IMR-90 (cell line): Measurements from ENCODE around the gene MYT1. TPM values are rescaled to one million over a fixed set of nuclear protein-coding genes. Genes with fewer than 3 reads are reported as not detected.

Experiments used
- ATAC-seq: fragments of 200-7000 bp; cut with Tn5 transposase; 2 replicates; pipeline ENCODE4 v1.9.1; 2020; ENCODE audit warnings: low read depth, mild to moderate bottlenecking, moderate library complexity
- BruUV-seq: library from RNA; stranded (reverse); fragments of 400-500 nt; replicated peaks from 2 replicates; lab custom pipeline; 2021; lab: Mats Ljungman, UMichigan
- CTCF ChIA-PET: fragments of 300-600 bp; formaldehyde crosslinking; extraction: SDS; loops from one replicate; lab custom pipeline; 2021; ENCODE audit warnings: antibody characterized with exemption; lab: Yijun Ruan, JAX
- POLR2A ChIA-PET: fragments of 300-600 bp; sonication (Branson Sonifier 250); formaldehyde crosslinking; loops from one replicate; lab custom pipeline; 2022; ENCODE audit warnings: antibody characterized with exemption; ENCODE audit not compliant: unreplicated experiment; lab: Charles Lee
- DNase-seq: peaks from one replicate; pipeline ENCODE4 v3.0.0; 2013
- H2AFZ ChIP-seq: replicated peaks from 2 replicates; pipeline ENCODE3; 2013; ENCODE audit warnings: low read length, mild to moderate bottlenecking; ENCODE audit not compliant: poor library complexity
- H2AK5ac ChIP-seq: 2 replicates; pipeline ENCODE4 v1.6.1; 2013; ENCODE audit warnings: low read depth, low read length, inconsistent platforms
- H2AK9ac ChIP-seq: replicated peaks from 2 replicates; pipeline ENCODE3; 2013; ENCODE audit warnings: mild to moderate bottlenecking, low read depth, low read length, moderate library complexity; ENCODE audit not compliant: poor library complexity
- H2BK120ac ChIP-seq: 2 replicates; pipeline ENCODE4 v1.6.1; 2013; ENCODE audit warnings: low read depth, low read length, inconsistent platforms
- H2BK15ac ChIP-seq: 3 replicates; pipeline ENCODE4 v1.6.1; 2013; ENCODE audit warnings: low read depth, low read length, inconsistent platforms
- H2BK20ac ChIP-seq: 2 replicates; pipeline ENCODE4 v1.6.1; 2013; ENCODE audit warnings: low read depth, mild to moderate bottlenecking, inconsistent platforms, low read length, moderate library complexity
- H2BK5ac ChIP-seq: 2 replicates; pipeline ENCODE4 v1.6.1; 2013; ENCODE audit warnings: mild to moderate bottlenecking, low read depth, low read length, inconsistent platforms; ENCODE audit not compliant: poor library complexity, severe bottlenecking
- H3K14ac ChIP-seq: replicated peaks from 2 replicates; pipeline ENCODE4 v1.6.1; 2013; ENCODE audit warnings: low read depth, low read length, inconsistent platforms
- H3K18ac ChIP-seq: 2 replicates; pipeline ENCODE4 v1.6.1; 2013; ENCODE audit warnings: low read depth, low read length, control low read depth
- H3K23ac ChIP-seq: 2 replicates; pipeline ENCODE4 v1.6.1; 2013; ENCODE audit warnings: low read depth, low read length, inconsistent platforms
- H3K27ac ChIP-seq: 2 replicates; pipeline ENCODE4 v1.5.1; 2013; ENCODE audit warnings: mild to moderate bottlenecking, control low read depth, low read length; ENCODE audit not compliant: insufficient read depth
- H3K27me3 ChIP-seq: 2 replicates; pipeline ENCODE4 v1.6.1; 2013; ENCODE audit warnings: low read length; ENCODE audit not compliant: control insufficient read depth, insufficient read depth
- H3K36me3 ChIP-seq: 2 replicates; pipeline ENCODE4 v1.6.1; 2013; ENCODE audit warnings: low read length, mixed read lengths; ENCODE audit not compliant: control insufficient read depth, insufficient read depth
- H3K4ac ChIP-seq: 2 replicates; pipeline ENCODE4 v1.6.1; 2013; ENCODE audit warnings: low read depth, low read length, inconsistent platforms
- H3K4me1 ChIP-seq: 2 replicates; pipeline ENCODE4 v1.6.1; 2013; ENCODE audit warnings: low read length, mixed read lengths; ENCODE audit not compliant: control insufficient read depth, insufficient read depth
- H3K4me2 ChIP-seq: 2 replicates; pipeline ENCODE4 v1.6.1; 2013; ENCODE audit warnings: low read depth, mild to moderate bottlenecking, control low read depth, low read length, moderate library complexity
- H3K4me3 ChIP-seq: 2 replicates; pipeline ENCODE4 v1.5.1; 2013; ENCODE audit warnings: low read depth, mild to moderate bottlenecking, control low read depth, low read length, moderate library complexity; ENCODE audit not compliant: insufficient read depth
- H3K56ac ChIP-seq: 2 replicates; pipeline ENCODE4 v1.6.1; 2013; ENCODE audit warnings: low read length, inconsistent platforms; ENCODE audit not compliant: insufficient read depth; ENCODE audit errors: extremely low read depth
- H3K79me1 ChIP-seq, 2 experiments: 2 replicates each; pipeline ENCODE4 v1.6.1; 2013; ENCODE audit warnings: low read length in 2 of 2, inconsistent platforms in 1 of 2, low read depth in 1 of 2
- H3K9ac ChIP-seq: 2 replicates; pipeline ENCODE4 v1.6.1; 2013; ENCODE audit warnings: low read depth, low read length, control low read depth
- H3K9me1 ChIP-seq: 2 replicates; pipeline ENCODE4 v1.6.1; 2013; ENCODE audit warnings: low read length, inconsistent platforms; ENCODE audit not compliant: insufficient read depth
- H3K9me3 ChIP-seq: 2 replicates; pipeline ENCODE4 v1.6.1; 2013; ENCODE audit warnings: low read length; ENCODE audit not compliant: control insufficient read depth, insufficient read depth
- H4K20me1 ChIP-seq: 2 replicates; pipeline ENCODE4 v1.6.1; 2013; ENCODE audit warnings: low read length, inconsistent platforms; ENCODE audit not compliant: insufficient read depth
- H4K5ac ChIP-seq: 2 replicates; pipeline ENCODE4 v1.6.1; 2013; ENCODE audit warnings: mild to moderate bottlenecking, low read depth, low read length, control low read depth
- H4K8ac ChIP-seq, 2 experiments: 2 replicates each; pipeline ENCODE4 v1.6.1; 2013; ENCODE audit warnings: low read depth in 2 of 2, low read length in 2 of 2, control low read depth in 1 of 2, inconsistent platforms in 1 of 2
- H4K91ac ChIP-seq: 2 replicates; pipeline ENCODE4 v1.6.1; 2013; ENCODE audit warnings: low read depth, low read length, inconsistent platforms; ENCODE audit not compliant: insufficient read depth
- BHLHE40 ChIP-seq: fragments of 150-350 bp; IDR thresholded peaks from 2 replicates; pipeline ENCODE4 v1.6.1; 2016; ENCODE audit warnings: mild to moderate bottlenecking, low read depth, low read length
- CEBPB ChIP-seq: IDR thresholded peaks from 2 replicates; pipeline ENCODE4 v1.6.1; 2012; ENCODE audit warnings: low read depth, low read length, improper control_type of control experiment
- CHD1 ChIP-seq: IDR thresholded peaks from 2 replicates; pipeline ENCODE4 v1.6.1; 2012; ENCODE audit warnings: low read depth, low read length, improper control_type of control experiment
- CTCF ChIP-seq: conservative IDR thresholded peaks from 2 replicates; pipeline ENCODE4 v1.5.1; 2012; ENCODE audit warnings: mild to moderate bottlenecking, low read depth, low read length, improper control_type of control experiment
- ELK1 ChIP-seq: fragments of 150-350 bp; IDR thresholded peaks from 2 replicates; pipeline ENCODE4 v1.6.1; 2016; ENCODE audit warnings: low read depth, mild to moderate bottlenecking, low read length, moderate library complexity, borderline replicate concordance
- FOS ChIP-seq: fragments of 150-350 bp; IDR thresholded peaks from 2 replicates; pipeline ENCODE4 v1.6.1; 2016; ENCODE audit warnings: low read depth, low read length
- MAFK ChIP-seq: IDR thresholded peaks from 2 replicates; pipeline ENCODE4 v1.6.1; 2012; ENCODE audit warnings: low read depth, low read length, improper control_type of control experiment
- MAZ ChIP-seq: IDR thresholded peaks from 2 replicates; pipeline ENCODE4 v1.6.1; 2012; ENCODE audit warnings: low read depth, mild to moderate bottlenecking, low read length, improper control_type of control experiment, moderate library complexity, borderline replicate concordance
- MXI1 ChIP-seq: IDR thresholded peaks from 2 replicates; pipeline ENCODE4 v1.6.1; 2012; ENCODE audit warnings: low read depth, mild to moderate bottlenecking, low read length, moderate library complexity, borderline replicate concordance
- NFE2L2 ChIP-seq: fragments of 150-350 bp; IDR thresholded peaks from 2 replicates; pipeline ENCODE4 v1.6.1; 2016; ENCODE audit warnings: low read depth, mild to moderate bottlenecking, low read length
- POLR2A ChIP-seq: IDR thresholded peaks from 2 replicates; pipeline ENCODE4 v1.6.1; 2012; ENCODE audit warnings: mild to moderate bottlenecking, low read depth, low read length
- RAD21 ChIP-seq: IDR thresholded peaks from 2 replicates; pipeline ENCODE4 v1.6.1; 2012; ENCODE audit warnings: low read length, improper control_type of control experiment
- RCOR1 ChIP-seq: IDR thresholded peaks from 2 replicates; pipeline ENCODE4 v1.6.1; 2012; ENCODE audit warnings: mild to moderate bottlenecking, low read length, improper control_type of control experiment; ENCODE audit not compliant: insufficient replicate concordance
- RFX5 ChIP-seq: IDR thresholded peaks from 2 replicates; pipeline ENCODE4 v1.8.0; 2012; ENCODE audit warnings: low read depth, mild to moderate bottlenecking, low read length, moderate library complexity
- SMC3 ChIP-seq: fragments of 150-350 bp; IDR thresholded peaks from 2 replicates; pipeline ENCODE4 v1.6.1; 2016; ENCODE audit warnings: low read depth, mild to moderate bottlenecking, antibody characterized with exemption, low read length, moderate library complexity
- USF2 ChIP-seq: fragments of 150-350 bp; IDR thresholded peaks from 2 replicates; pipeline ENCODE4 v1.6.1; 2017; ENCODE audit warnings: mild to moderate bottlenecking, antibody characterized with exemption, low read length, low read depth
- WGBS, 2 experiments: methylation state at CpG; one replicate each; pipeline versions ENCODE4 v1.1.5 to v1.1.7; 2013; ENCODE audit warnings: missing lambda C conversion rate in 2 of 2; ENCODE audit not compliant: insufficient read length in 1 of 2; ENCODE audit errors: extremely low coverage in 2 of 2; 5-methylcytosine and 5-hydroxymethylcytosine counted together
- dilution Hi-C: fragments of 300-500 bp; cut with HindIII; formaldehyde crosslinking; loops from one replicate; pipeline ENCODE4 v1.14.3; 2018; ENCODE audit warnings: low sequenced_read_pairs; ENCODE audit not compliant: unreplicated experiment
- in situ Hi-C: fragments of 300-500 bp; cut with MboI; formaldehyde crosslinking; loops from 3 replicates; pipeline ENCODE4 v1.14.3; 2019; ENCODE audit warnings: low sequenced_read_pairs, inconsistent platforms, mixed read lengths
- intact Hi-C: fragments of 100-400 bp; cut with micrococcal nuclease; formaldehyde crosslinking; loops from 2 replicates; pipeline ENCODE4 v1.10.0; 2022
- polyA plus RNA-seq, 3 experiments: library from polyadenylated mRNA; depleted of rRNA; stranded (reverse); fragments of >200 nt; gene quantifications; 2 replicates each; pipeline ENCODE4 v1.2.3, GENCODE V29; 2012; ENCODE audit warnings: low replicate concordance in 1 of 3
- total RNA-seq: library from RNA; depleted of rRNA; stranded (reverse); fragments of >200 nt; gene quantifications from 2 replicates; pipeline ENCODE4 v1.2.3, GENCODE V29; 2012

Gene MYT1
- total and polyA plus RNA-seq, 2 of the 4 experiments (the other 2 are of a cell fraction): not detected

- no peaks in the 10 kb centered on the region for H3K79me1 ChIP-seq
- no peak overlapping the region for H2AK5ac ChIP-seq
- no peaks in the 10 kb centered on the region for H3K4me1 ChIP-seq
- peaks cover 36% of the 10 kb centered on the region for H3K27me3 ChIP-seq
- no peak overlapping the region for H3K18ac ChIP-seq
- H2BK120ac ChIP-seq: no peak overlapping the region
- no peak overlapping the region for H4K8ac ChIP-seq
- H3K9ac ChIP-seq: no peak overlapping the region
- no peak for TF ChIP-seq MAZ
- TF ChIP-seq NFE2L2: no peak
- no peak for TF ChIP-seq RFX5
- no peak for TF ChIP-seq MAFK
- no peak for TF ChIP-seq SMC3
- no peak for TF ChIP-seq RCOR1
- no peak for TF ChIP-seq CHD1
- no peak for TF ChIP-seq ELK1
- TF ChIP-seq FOS: no peak
- TF ChIP-seq CTCF: no peak
- TF ChIP-seq USF2: no peak
- no peak for TF ChIP-seq CEBPB
- TF ChIP-seq MXI1: no peak
- TF ChIP-seq RAD21: no peak
- no peak for TF ChIP-seq BHLHE40
- TF ChIP-seq POLR2A: no peak
- no peaks in the 10 kb centered on the region for H3K9me1 ChIP-seq
- ATAC-seq (no peak), DNase-seq (no peak)
- ChIA-PET POLR2A (no interaction called here), CTCF (no interaction called here)
- H3K4me3 ChIP-seq: no peak overlapping the region
- dilution Hi-C loops (no loop called here), intact Hi-C loops (no loop called here), in situ Hi-C loops (no loop called here)
- no peak overlapping the region for H3K4me2 ChIP-seq
- H2BK20ac ChIP-seq: no peak overlapping the region
- no peak overlapping the region for H3K27ac ChIP-seq
- H3K56ac ChIP-seq: no peak overlapping the region
- H3K36me3 ChIP-seq: no peaks in the 10 kb centered on the region
- no peaks in the 10 kb centered on the region; the same call in 1 of the 2 replicates for H3K9me3 ChIP-seq
- H4K5ac ChIP-seq: no peak overlapping the region
- H2AFZ ChIP-seq: no peak overlapping the region
- no peak overlapping the region for H4K91ac ChIP-seq
- H3K23ac ChIP-seq: no peak overlapping the region
- no peaks in the 10 kb centered on the region for H4K20me1 ChIP-seq
- H2BK5ac ChIP-seq: no peak overlapping the region
- no peak overlapping the region for H2BK15ac ChIP-seq
- H3K4ac ChIP-seq: no peak overlapping the region
- H2AK9ac ChIP-seq: no peak overlapping the region
- BruUV-seq: no TSS peak
- H3K14ac ChIP-seq: no peak overlapping the region
- WGBS, 2 experiments: no CpG with 5 or more reads among the region's 4 CpGs
These were observed 8.9 kb downstream of the MYT1 start for GRCh38 chr20:64173116-64173515.
